H9 (cell line): ENCODE results near the gene CROCC2. TPM values are rescaled to one million over a fixed set of nuclear protein-coding genes. Genes with fewer than 3 reads are reported as not detected.

ENCODE experiments used
- DNase-seq: peaks from one replicate; pipeline ENCODE4 v3.0.0-alpha.2; 2017
- H2AFZ ChIP-seq: one replicate; pipeline ENCODE4 v1.6.1; 2013; ENCODE audit warnings: mild to moderate bottlenecking, low read length, control low read depth, moderate library complexity
- H2AK5ac ChIP-seq: 2 replicates; pipeline ENCODE4 v1.6.1; 2013; ENCODE audit warnings: low read length, control low read depth, mixed read lengths; ENCODE audit not compliant: insufficient read length
- H2BK120ac ChIP-seq: one replicate; pipeline ENCODE4 v1.6.1; 2013; ENCODE audit warnings: low read depth, mild to moderate bottlenecking, low read length, control low read depth, inconsistent platforms; ENCODE audit not compliant: poor library complexity, severe bottlenecking
- H2BK12ac ChIP-seq: 2 replicates; pipeline ENCODE4 v1.6.1; 2013; ENCODE audit warnings: low read length, control low read depth, mixed read lengths, low read depth; ENCODE audit not compliant: insufficient read length
- H2BK15ac ChIP-seq: 2 replicates; pipeline ENCODE4 v1.6.1; 2013; ENCODE audit warnings: low read depth, low read length, control low read depth
- H2BK20ac ChIP-seq: one replicate; pipeline ENCODE4 v1.6.1; 2013; ENCODE audit warnings: low read depth, mild to moderate bottlenecking, low read length, control low read depth, inconsistent platforms; ENCODE audit not compliant: poor library complexity, severe bottlenecking
- H2BK5ac ChIP-seq: 2 replicates; pipeline ENCODE4 v1.6.1; 2013; ENCODE audit warnings: low read length, control low read depth, mixed read lengths; ENCODE audit not compliant: insufficient read length
- H3K14ac ChIP-seq: 2 replicates; pipeline ENCODE4 v1.6.1; 2013; ENCODE audit warnings: low read length, control low read depth; ENCODE audit not compliant: insufficient read depth
- H3K18ac ChIP-seq: 2 replicates; pipeline ENCODE4 v1.6.1; 2013; ENCODE audit warnings: low read depth, mild to moderate bottlenecking, mixed read lengths, low read length, control low read depth; ENCODE audit not compliant: insufficient read length
- H3K23ac ChIP-seq: 2 replicates; pipeline ENCODE4 v1.6.1; 2013; ENCODE audit warnings: low read length, control low read depth, mixed read lengths, low read depth; ENCODE audit not compliant: insufficient read length
- H3K23me2 ChIP-seq: 2 replicates; pipeline ENCODE4 v1.6.1; 2013; ENCODE audit warnings: low read depth, mild to moderate bottlenecking, mixed read lengths, low read length, control low read depth; ENCODE audit not compliant: insufficient read length, poor library complexity, severe bottlenecking
- H3K27ac ChIP-seq: 2 replicates; pipeline ENCODE4 v1.5.1; 2013; ENCODE audit warnings: low read length, control low read depth, mixed read lengths, low read depth; ENCODE audit not compliant: insufficient read length
- H3K27me3 ChIP-seq: 2 replicates; pipeline ENCODE4 v1.6.1; 2013; ENCODE audit warnings: low read length, control low read depth, inconsistent platforms; ENCODE audit not compliant: insufficient read depth
- H3K4ac ChIP-seq: 2 replicates; pipeline ENCODE4 v1.6.1; 2013; ENCODE audit warnings: low read depth, mild to moderate bottlenecking, control low read depth, inconsistent platforms, low read length, moderate library complexity
- H3K4me1 ChIP-seq: 2 replicates; pipeline ENCODE4 v1.6.1; 2013; ENCODE audit warnings: low read length, control low read depth, inconsistent platforms; ENCODE audit not compliant: insufficient read depth
- H3K4me2 ChIP-seq: 2 replicates; pipeline ENCODE4 v1.6.1; 2013; ENCODE audit warnings: low read length, control low read depth, mixed read lengths; ENCODE audit not compliant: insufficient read length, insufficient read depth
- H3K56ac ChIP-seq: 2 replicates; pipeline ENCODE4 v1.6.1; 2013; ENCODE audit warnings: low read depth, mild to moderate bottlenecking, mixed read lengths, low read length, control low read depth; ENCODE audit not compliant: insufficient read length
- H3K79me1 ChIP-seq: 2 replicates; pipeline ENCODE4 v1.6.1; 2013; ENCODE audit warnings: low read depth, mild to moderate bottlenecking, moderate library complexity, low read length, control low read depth, inconsistent platforms; ENCODE audit not compliant: insufficient read depth, poor library complexity, severe bottlenecking
- H3K79me2 ChIP-seq: 2 replicates; pipeline ENCODE4 v1.6.1; 2013; ENCODE audit warnings: low read length, control low read depth, inconsistent platforms; ENCODE audit not compliant: insufficient read depth
- H3K9ac ChIP-seq: 2 replicates; pipeline ENCODE4 v1.6.1; 2013; ENCODE audit warnings: low read length, control low read depth, mixed read lengths; ENCODE audit not compliant: insufficient read length; ENCODE audit errors: extremely low read depth
- H3K9me3 ChIP-seq: one replicate; pipeline ENCODE4 v1.6.1; 2013; ENCODE audit warnings: low read depth, low read length, inconsistent platforms; ENCODE audit not compliant: control insufficient read depth
- H3T11ph ChIP-seq: one replicate; pipeline ENCODE4 v1.6.1; 2013; ENCODE audit warnings: mild to moderate bottlenecking, low read length, control low read depth, inconsistent platforms
- H4K20me1 ChIP-seq: one replicate; pipeline ENCODE4 v1.6.1; 2013; ENCODE audit not compliant: control insufficient read depth, insufficient read length, insufficient read depth
- H4K5ac ChIP-seq: 2 replicates; pipeline ENCODE4 v1.6.1; 2013; ENCODE audit warnings: low read depth, mild to moderate bottlenecking, mixed read lengths, low read length, control low read depth; ENCODE audit not compliant: insufficient read length
- H4K8ac ChIP-seq: replicated peaks from 2 replicates; pipeline ENCODE4 v1.6.1; 2013; ENCODE audit warnings: low read length, control low read depth, mixed read lengths, low read depth; ENCODE audit not compliant: insufficient read length
- H4K91ac ChIP-seq: 2 replicates; pipeline ENCODE4 v1.6.1; 2013; ENCODE audit warnings: low read depth, mild to moderate bottlenecking, moderate library complexity, mixed read lengths, low read length, control low read depth; ENCODE audit not compliant: insufficient read length
- H3K27ac Mint-ChIP-seq, 3 experiments: 2 replicates in 2 of 3; 3 replicates in 1 of 3; pipeline ENCODE4 v1.8.0; 2020 to 2021; ENCODE audit warnings: mixed read lengths in 3 of 3, mild to moderate bottlenecking in 1 of 3, moderate library complexity in 1 of 3
- H3K27me3 Mint-ChIP-seq: 2 replicates; pipeline ENCODE4 v1.8.0; 2021; ENCODE audit warnings: low read depth, mild to moderate bottlenecking, moderate library complexity, mixed read lengths
- H3K36me3 Mint-ChIP-seq, 3 experiments: 2 replicates in 2 of 3; 3 replicates in 1 of 3; pipeline ENCODE4 v1.8.0; 2020 to 2021; ENCODE audit warnings: low read depth in 3 of 3, mixed read lengths in 3 of 3; ENCODE audit not compliant: insufficient read depth in 1 of 3
- H3K4me1 Mint-ChIP-seq, 2 experiments: 2 replicates each; pipeline ENCODE4 v1.8.0; 2020; ENCODE audit warnings: mixed read lengths in 2 of 2
- H3K4me3 Mint-ChIP-seq, 2 experiments: 2 replicates in 1 of 2; 3 replicates in 1 of 2; pipeline ENCODE4 v1.8.0; 2020 to 2021; ENCODE audit warnings: mild to moderate bottlenecking in 2 of 2, mixed read lengths in 2 of 2, moderate library complexity in 1 of 2
- H3K9me3 Mint-ChIP-seq, 2 experiments: 2 replicates in 1 of 2; 3 replicates in 1 of 2; pipeline ENCODE4 v1.8.0; 2020; ENCODE audit warnings: mild to moderate bottlenecking in 2 of 2, mixed read lengths in 2 of 2, moderate library complexity in 1 of 2
- CTCF ChIP-seq: fragments of 200-600 bp; sonication (generic); conservative IDR thresholded peaks from 3 replicates; pipeline ENCODE4 v1.8.0; 2021; ENCODE audit warnings: antibody characterized with exemption, mild to moderate bottlenecking
- WGBS: extraction: QIAGEN DNeasy Blood & Tissue Kit; methylation state at CpG from one replicate; pipeline ENCODE4 v1.1.7; 2013; ENCODE audit warnings: missing lambda C conversion rate, low lambda C conversion rate, mixed read lengths; ENCODE audit not compliant: insufficient read length; ENCODE audit errors: extremely low coverage; 5-methylcytosine and 5-hydroxymethylcytosine counted together
- total RNA-seq: library from RNA; stranded (reverse); gene quantifications from 2 replicates; pipeline ENCODE4 v1.2.1, GENCODE V29; 2021

The CROCC2 gene
- total RNA-seq, 1 experiment from 2014 or later: not detected

GRCh38 chr2:240896394-240896793, 9.7 kb upstream of the CROCC2 start:
- H2AK5ac ChIP-seq: no peak overlapping the region
- no peak overlapping the region for H2BK12ac ChIP-seq
- no peak overlapping the region for H4K91ac ChIP-seq
- Mint-ChIP-seq H3K9me3 (peaks cover 7 to 8% of the 10 kb centered on the region in 2 experiments; a peak in 3 of 5 replicates), H3K4me1 (peaks cover 9 to 19% of the 10 kb centered on the region in 2 experiments), H3K27ac (no peak overlapping the region), H3K36me3 (peaks cover 3 to 7% (median 5%) of the 10 kb centered on the region in 3 experiments; a peak in 3 of 7 replicates), H3K4me3 (no peak overlapping the region), H3K27me3 (peaks cover 2% of the 10 kb centered on the region; the same call in 1 of the 2 replicates)
- no peak overlapping the region for H3K4me2 ChIP-seq
- H4K5ac ChIP-seq: no peak overlapping the region
- H2BK120ac ChIP-seq: no peak overlapping the region
- no peaks in the 10 kb centered on the region for H3K4me1 ChIP-seq
- no peak overlapping the region for H3K4ac ChIP-seq
- DNase-seq: no peak
- H4K20me1 ChIP-seq: no peaks in the 10 kb centered on the region
- TF ChIP-seq CTCF: no peak
- H3K9me3 ChIP-seq: no peaks in the 10 kb centered on the region
- H3K18ac ChIP-seq: no peak overlapping the region
- no peaks in the 10 kb centered on the region for H3K27me3 ChIP-seq
- no peak overlapping the region for H3K14ac ChIP-seq
- H3K79me2 ChIP-seq: no peaks in the 10 kb centered on the region
- no peaks in the 10 kb centered on the region for H3K79me1 ChIP-seq
- H2BK20ac ChIP-seq: no peak overlapping the region
- no peak overlapping the region for H4K8ac ChIP-seq
- H3K27ac ChIP-seq: no peak overlapping the region
- no peak overlapping the region for H2BK5ac ChIP-seq
- H3K23ac ChIP-seq: no peak overlapping the region
- no peak overlapping the region for H2AFZ ChIP-seq
- no peak overlapping the region for H3T11ph ChIP-seq
- H3K56ac ChIP-seq: no peak overlapping the region
- no CpG with 5 or more reads among the region's 7 CpGs for WGBS
- no peak overlapping the region for H3K9ac ChIP-seq
- no peak overlapping the region for H2BK15ac ChIP-seq
- H3K23me2 ChIP-seq: no peaks in the 10 kb centered on the region
